Sigmoid colon (tissue), 7 donors: Measurements from ENCODE around the gene IL27RA. TPM values are rescaled to one million over a fixed set of nuclear protein-coding genes. Genes with fewer than 3 reads are reported as not detected.

Source experiments
- DNase-seq: peaks from one replicate; pipeline ENCODE4 v3.0.0-alpha.2; 2019
- H3K27ac ChIP-seq, 4 donors: fragments of 200-600 bp; sonication (generic); one replicate each; pipeline ENCODE4 v1.5.1; 2016 to 2019; ENCODE audit warnings: mild to moderate bottlenecking in 1 of 4
- H3K27me3 ChIP-seq, 3 donors: fragments of 200-600 bp; sonication (generic); one replicate each; pipeline ENCODE4 v1.5.1; 2019; ENCODE audit warnings: mild to moderate bottlenecking in 1 of 3
- H3K36me3 ChIP-seq, 4 donors: fragments of 200-600 bp; sonication (generic); one replicate each; pipeline ENCODE4 v1.5.1; 2016 to 2019
- H3K4me1 ChIP-seq, 4 donors: fragments of 200-600 bp; sonication (generic); one replicate each; pipeline ENCODE4 v1.5.1; 2017 to 2019
- H3K4me3 ChIP-seq, 4 donors: fragments of 200-600 bp; sonication (generic); one replicate each; pipeline ENCODE4 v1.5.1; 2017 to 2019; ENCODE audit warnings: mild to moderate bottlenecking in 2 of 4, moderate library complexity in 1 of 4
- H3K9me3 ChIP-seq, 4 donors: fragments of 200-600 bp in 3 of 4; sonication (generic) in 3 of 4; one replicate each; pipeline versions ENCODE4 v1.5.1 to v1.6.1; 2013 to 2019
- CTCF ChIP-seq, 4 experiments: fragments of 450-650 bp in 3 of 4; fragments of 200-600 bp in 1 of 4; IDR thresholded peaks; one replicate each; pipeline ENCODE4 v1.5.1; 2016 to 2019; ENCODE audit warnings: antibody characterized with exemption in 4 of 4, mild to moderate bottlenecking in 3 of 4, moderate library complexity in 2 of 4
- EP300 ChIP-seq, 4 donors: sonication (generic); formaldehyde crosslinking; IDR thresholded peaks; one replicate each; pipeline ENCODE4 v1.6.1; 2017; ENCODE audit warnings: antibody characterized with exemption in 4 of 4
- POLR2A ChIP-seq, 2 donors: fragments of 450-650 bp; IDR thresholded peaks; one replicate each; pipeline ENCODE4 v1.6.1; 2016; ENCODE audit warnings: antibody characterized with exemption in 2 of 2, mild to moderate bottlenecking in 2 of 2, moderate library complexity in 2 of 2
- POLR2AphosphoS5 ChIP-seq, 4 donors: sonication (generic); formaldehyde crosslinking; IDR thresholded peaks; one replicate each; pipeline ENCODE4 v1.6.1; 2017; ENCODE audit warnings: antibody characterized with exemption in 4 of 4
- WGBS, 2 donors: extraction: QIAGEN DNeasy Blood & Tissue Kit; methylation state at CpG; one replicate each; pipeline ENCODE4 v1.1.7; 2013; 5-methylcytosine and 5-hydroxymethylcytosine counted together
- intact Hi-C: fragments of 100-400 bp; cut with DNase I; formaldehyde crosslinking; loops from one replicate; pipeline ENCODE4 v1.15.1; 2023
- polyA plus RNA-seq, 3 donors: library from polyadenylated mRNA; stranded (reverse); fragments of 200-250 nt; gene quantifications; one replicate each; pipeline ENCODE4 v1.2.3, GENCODE V29; 2013
- total RNA-seq, 4 donors: library from RNA; depleted of rRNA; stranded (reverse); fragments of >200 nt; gene quantifications; one replicate each; pipeline ENCODE4 v1.1.0, GENCODE V29; 2016
- donor health status: healthy with polysubstance abuse.
- donor health status: Bipolar disorder and iron deficiency.
- donor health status: healthy.

Gene IL27RA
- total and polyA plus RNA-seq, 7 donors, result 0.60 to 10.3 (median 1.5) TPM

- DNase-seq, result no peak
- Histone ChIP-seq H3K27me3 (no peaks in the 10 kb centered on the region), H3K27ac (no peak overlapping the region), H3K36me3 (peaks cover 0 to 29% (median under 1%) of the 10 kb centered on the region in 4 donors), H3K4me1 (no peaks in the 10 kb centered on the region), H3K9me3 (no peaks in the 10 kb centered on the region), H3K4me3 (no peak overlapping the region)
- intact Hi-C loops, result no loop called here
- WGBS, 2 donors, result 88 to 90% methylated on average over 22 of the region's 22 CpGs
- TF ChIP-seq CTCF (IDR thresholded peaks at IDR 0.05), result no peak
- TF ChIP-seq EP300 (IDR thresholded peaks at IDR 0.05), result no peak
- no peak for TF ChIP-seq POLR2AphosphoS5 (IDR thresholded peaks at IDR 0.05)
- no peak for TF ChIP-seq POLR2A (IDR thresholded peaks at IDR 0.05)
Observed at GRCh38 chr19:13993590-13994300, 37.8 kb upstream of the IL27RA start.

- Histone ChIP-seq H3K27me3 (no peaks in the 10 kb centered on the region), H3K36me3 (peaks cover 0 to 29% (median 3%) of the 10 kb centered on the region in 4 donors), H3K4me1 (no peaks in the 10 kb centered on the region), H3K9me3 (peaks cover 0 to 5% (median 1%) of the 10 kb centered on the region in 4 donors), H3K27ac (no peak overlapping the region), H3K4me3 (no peak overlapping the region)
- DNase-seq, result no peak
- intact Hi-C loops, result no loop called here
- no peak for TF ChIP-seq EP300 (IDR thresholded peaks at IDR 0.05)
- TF ChIP-seq POLR2A (IDR thresholded peaks at IDR 0.05), result no peak
- no peak for TF ChIP-seq POLR2AphosphoS5 (IDR thresholded peaks at IDR 0.05)
- TF ChIP-seq CTCF (IDR thresholded peaks at IDR 0.05), result no peak
- WGBS, 2 donors, result 72 to 85% methylated on average over 13 of the region's 13 CpGs
Observed at GRCh38 chr19:13995017-13995728, 36.4 kb upstream of the IL27RA start.

GRCh38 chr19:13995878-13996765 is 35.4 kb upstream of the IL27RA start:
- intact Hi-C loops, result no loop called here
- Histone ChIP-seq H3K9me3 (peaks cover 0 to 5% (median 1%) of the 10 kb centered on the region in 4 donors), H3K4me1 (no peaks in the 10 kb centered on the region), H3K27ac (no peak overlapping the region), H3K27me3 (no peaks in the 10 kb centered on the region), H3K36me3 (peaks cover 0 to 24% (median 3%) of the 10 kb centered on the region in 4 donors), H3K4me3 (no peak overlapping the region)
- DNase-seq, result no peak
- TF ChIP-seq EP300 (IDR thresholded peaks at IDR 0.05) (no peak), POLR2A (IDR thresholded peaks at IDR 0.05) (no peak), CTCF (IDR thresholded peaks at IDR 0.05) (no peak)
- 57 to 86% methylated on average over 14 of the region's 14 CpGs for WGBS, 2 donors

GRCh38 chr19:13996928-13997630 is 34.5 kb upstream of the IL27RA start:
- H3K27me3 ChIP-seq, result no peaks in the 10 kb centered on the region
- peaks cover 0 to 5% (median 1%) of the 10 kb centered on the region in 4 donors for H3K9me3 ChIP-seq
- WGBS, 2 donors, result 90 to 95% methylated on average over 22 of the region's 22 CpGs
- H3K4me3 ChIP-seq, result no peak overlapping the region
- peaks cover 0 to 19% (median 3%) of the 10 kb centered on the region in 4 donors for H3K36me3 ChIP-seq
- TF ChIP-seq EP300 (IDR thresholded peaks at IDR 0.05) (no peak), POLR2A (IDR thresholded peaks at IDR 0.05) (no peak), CTCF (IDR thresholded peaks at IDR 0.05) (no peak), POLR2AphosphoS5 (IDR thresholded peaks at IDR 0.05) (no peak)
- no peak overlapping the region for H3K27ac ChIP-seq
- intact Hi-C loops, result no loop called here
- DNase-seq, result no peak
- H3K4me1 ChIP-seq, result no peaks in the 10 kb centered on the region
